Tibial nerve (tissue), 3 donors: ENCODE data around the gene INPP5E.

ENCODE experiments used
- CTCF ChIP-seq, 5 experiments: fragments of 200-600 bp in 3 of 5; fragments of 450-650 bp in 2 of 5; sonication (generic) in 3 of 5; IDR thresholded peaks; one replicate each; pipeline ENCODE4 v1.5.1; 2016 to 2019; ENCODE audit warnings: antibody characterized with exemption in 5 of 5, mild to moderate bottlenecking in 3 of 5, moderate library complexity in 2 of 5
- POLR2A ChIP-seq, 2 donors: fragments of 450-650 bp; IDR thresholded peaks; one replicate each; pipeline ENCODE4 v1.6.1; 2017; ENCODE audit warnings: antibody characterized with exemption in 2 of 2, mild to moderate bottlenecking in 2 of 2, moderate library complexity in 2 of 2

- TF ChIP-seq CTCF (IDR thresholded peaks at IDR 0.05) = no peak
- no peak for TF ChIP-seq POLR2A (IDR thresholded peaks at IDR 0.05)
Measured at GRCh38 chr9:136431782-136432350, 7.8 kb downstream of the INPP5E start.
